Bronchial epithelial cell (primary cell): ENCODE data around the gene CEP112. TPM values are rescaled to one million over a fixed set of nuclear protein-coding genes. Genes with fewer than 3 reads are reported as not detected.
"Not testable (repeated sequence)": the region's sequence is repeated elsewhere in the genome, so short reads cannot be mapped to it uniquely, and the experiment has no call there.

ENCODE experiments used
- DNase-seq: peaks from one replicate; pipeline ENCODE4 v3.0.0-alpha.2; 2010; ENCODE audit warnings: low read depth
- FAIRE-seq: peaks from 2 replicates; lab custom pipeline; 2011; peaks lifted over from hg19 to GRCh38; lab: Jason Lieb, UNC
- H3K27me3 ChIP-seq: 2 replicates; pipeline ENCODE4 v1.5.1; 2011; ENCODE audit warnings: low read length; ENCODE audit not compliant: control insufficient read depth, insufficient read depth
- H3K36me3 ChIP-seq: 2 replicates; pipeline ENCODE4 v1.5.1; 2011; ENCODE audit warnings: low read length; ENCODE audit not compliant: control insufficient read depth, insufficient read depth
- H3K4me3 ChIP-seq: 2 replicates; pipeline ENCODE4 v1.5.1; 2011; ENCODE audit warnings: mild to moderate bottlenecking, low read depth, low read length, control low read depth
- total RNA-seq: library from RNA; depleted of rRNA; stranded (reverse); fragments of >200 nt; gene quantifications from 2 replicates; pipeline ENCODE4 v1.2.1, GENCODE V29; 2014
- TF ChIP-seq, protein P1 (sequence below): IDR thresholded peaks from 2 replicates; pipeline ENCODE4 v1.5.1; 2011; ENCODE audit warnings: mild to moderate bottlenecking, moderate library complexity, low read length, control low read depth, inconsistent platforms; ENCODE audit not compliant: insufficient read depth, severe bottlenecking

The CEP112 gene
- total RNA-seq, 1 donor from 2014 or later: 2.4 TPM

DNA sequence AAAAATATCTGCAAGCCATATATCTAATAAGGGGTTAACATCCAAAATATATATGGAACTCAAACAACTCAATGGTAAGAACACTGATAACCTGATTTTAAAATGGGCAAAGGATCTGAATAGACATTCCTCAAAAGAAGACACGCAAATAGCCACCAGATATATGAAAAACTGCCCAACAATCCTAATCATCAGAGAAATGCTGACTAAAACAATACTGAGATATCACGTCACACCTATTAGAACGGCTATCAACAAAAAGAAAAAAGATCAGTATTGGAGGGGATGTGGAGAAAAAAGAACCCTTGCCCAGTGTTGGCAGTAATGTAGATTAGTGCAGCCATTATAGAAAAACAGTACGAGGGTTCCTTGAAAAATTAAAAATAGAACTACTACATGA, 97.2 kb downstream of the CEP112 start:
- TF ChIP-seq, protein P1, sequence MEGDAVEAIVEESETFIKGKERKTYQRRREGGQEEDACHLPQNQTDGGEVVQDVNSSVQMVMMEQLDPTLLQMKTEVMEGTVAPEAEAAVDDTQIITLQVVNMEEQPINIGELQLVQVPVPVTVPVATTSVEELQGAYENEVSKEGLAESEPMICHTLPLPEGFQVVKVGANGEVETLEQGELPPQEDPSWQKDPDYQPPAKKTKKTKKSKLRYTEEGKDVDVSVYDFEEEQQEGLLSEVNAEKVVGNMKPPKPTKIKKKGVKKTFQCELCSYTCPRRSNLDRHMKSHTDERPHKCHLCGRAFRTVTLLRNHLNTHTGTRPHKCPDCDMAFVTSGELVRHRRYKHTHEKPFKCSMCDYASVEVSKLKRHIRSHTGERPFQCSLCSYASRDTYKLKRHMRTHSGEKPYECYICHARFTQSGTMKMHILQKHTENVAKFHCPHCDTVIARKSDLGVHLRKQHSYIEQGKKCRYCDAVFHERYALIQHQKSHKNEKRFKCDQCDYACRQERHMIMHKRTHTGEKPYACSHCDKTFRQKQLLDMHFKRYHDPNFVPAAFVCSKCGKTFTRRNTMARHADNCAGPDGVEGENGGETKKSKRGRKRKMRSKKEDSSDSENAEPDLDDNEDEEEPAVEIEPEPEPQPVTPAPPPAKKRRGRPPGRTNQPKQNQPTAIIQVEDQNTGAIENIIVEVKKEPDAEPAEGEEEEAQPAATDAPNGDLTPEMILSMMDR: no peak
- no peak for FAIRE-seq
- no peak for DNase-seq
- no peaks in the 10 kb centered on the region for H3K27me3 ChIP-seq
- no peak overlapping the region for H3K4me3 ChIP-seq
- no peaks in the 10 kb centered on the region for H3K36me3 ChIP-seq

DNA sequence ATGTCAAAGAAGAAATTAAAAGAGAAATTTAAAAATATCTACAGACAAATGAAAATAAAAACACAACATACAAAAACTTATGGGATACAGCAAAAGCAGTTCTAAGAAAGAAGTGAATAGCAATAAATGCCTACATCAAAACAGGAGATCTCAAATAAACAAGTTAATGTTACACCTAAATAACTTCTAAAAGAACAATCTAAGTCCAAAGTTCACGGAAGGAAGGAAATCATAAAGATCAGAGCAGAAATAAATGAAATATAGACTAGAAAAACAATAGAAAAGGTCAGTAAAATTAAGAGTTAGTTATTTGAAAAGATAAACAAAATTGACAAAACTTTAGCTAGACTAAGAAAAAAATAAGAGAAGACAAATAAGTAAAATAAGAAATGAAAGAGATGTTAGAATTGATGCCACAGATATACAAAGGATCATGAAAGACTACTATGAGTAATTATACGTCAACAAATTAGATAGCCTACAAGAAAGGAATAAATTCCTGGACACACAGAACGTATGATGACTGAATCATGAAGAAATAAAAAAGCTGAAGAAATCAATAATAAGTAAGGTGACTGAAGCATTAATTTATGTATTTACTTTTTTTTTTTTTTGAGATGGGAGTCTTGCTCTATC, 100.4 kb downstream of the CEP112 start:
- no peaks in the 10 kb centered on the region for H3K27me3 ChIP-seq
- TF ChIP-seq, protein P1: no peak
- no peak overlapping the region for H3K4me3 ChIP-seq
- H3K36me3 ChIP-seq: no peaks in the 10 kb centered on the region
- DNase-seq (no peak), FAIRE-seq (no peak)

DNA sequence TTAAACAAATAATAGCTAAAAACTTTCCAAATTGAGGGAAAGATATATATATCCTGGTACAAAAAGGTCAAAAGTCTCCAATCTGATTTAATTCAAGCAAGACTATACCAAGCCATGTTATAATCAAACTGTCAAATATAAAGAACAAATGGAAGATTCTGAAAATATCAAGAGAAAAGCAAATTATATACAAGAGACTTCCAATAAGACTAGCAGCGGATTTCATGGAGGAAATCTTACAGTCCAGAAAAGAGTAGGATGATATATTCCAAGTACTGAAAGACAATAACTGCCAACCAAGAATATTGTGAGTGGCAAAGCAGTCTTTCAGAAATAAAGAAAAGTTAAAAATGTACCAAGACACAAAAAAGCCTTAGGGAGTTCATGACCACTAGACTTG, 102.2 kb downstream of the CEP112 start:
- Histone ChIP-seq H3K4me3 (no peak overlapping the region), H3K36me3 (no peaks in the 10 kb centered on the region), H3K27me3 (no peaks in the 10 kb centered on the region)
- DNase-seq (no peak), FAIRE-seq (no peak)
- TF ChIP-seq, protein P1: no peak

DNA sequence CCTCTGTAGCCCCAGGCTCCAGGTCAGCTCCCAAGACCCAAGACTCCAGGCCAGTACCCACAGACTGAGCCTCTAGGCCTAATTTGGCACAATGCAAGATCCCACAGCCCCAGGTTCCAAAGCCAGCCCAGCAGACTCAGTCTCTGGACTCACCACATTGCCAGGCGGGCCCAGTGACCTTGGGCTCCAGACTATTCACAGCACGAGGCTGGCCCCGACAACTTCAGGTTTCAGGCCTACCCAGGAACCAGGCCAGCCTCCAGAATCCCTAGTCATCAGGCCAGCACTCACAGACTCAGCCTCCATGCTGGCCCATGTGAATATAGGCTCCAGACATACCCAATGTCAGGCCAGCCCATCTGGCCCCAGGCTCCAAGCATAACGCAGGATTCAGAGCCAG, 103.8 kb downstream of the CEP112 start:
- Histone ChIP-seq H3K27me3 (no peaks in the 10 kb centered on the region), H3K4me3 (no peak overlapping the region), H3K36me3 (no peaks in the 10 kb centered on the region)
- DNase-seq (no peak), FAIRE-seq (no peak)
- TF ChIP-seq, protein P1: no peak

DNA sequence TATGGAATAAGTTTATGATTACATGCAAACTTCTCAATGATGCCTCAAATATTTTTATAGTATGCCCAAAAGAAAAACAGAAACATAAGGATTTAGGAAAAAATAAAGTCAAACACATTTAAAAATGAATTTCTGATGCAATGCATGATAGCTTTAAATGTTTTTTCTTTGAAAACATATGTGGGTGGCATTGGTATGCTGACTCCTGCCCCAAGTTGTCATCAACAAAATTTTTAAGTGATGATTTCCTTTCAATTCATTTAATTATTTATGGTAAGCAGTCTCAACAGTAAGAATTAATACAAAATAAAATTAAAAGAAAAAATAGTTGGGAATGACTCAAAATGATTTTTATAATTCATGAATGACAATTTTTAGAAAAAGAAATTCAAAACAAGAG, 104.9 kb downstream of the CEP112 start:
- H3K27me3 ChIP-seq: no peaks in the 10 kb centered on the region
- TF ChIP-seq, protein P1: no peak
- no peak for DNase-seq
- H3K4me3 ChIP-seq: no peak overlapping the region
- FAIRE-seq: no peak
- H3K36me3 ChIP-seq: no peaks in the 10 kb centered on the region

DNA sequence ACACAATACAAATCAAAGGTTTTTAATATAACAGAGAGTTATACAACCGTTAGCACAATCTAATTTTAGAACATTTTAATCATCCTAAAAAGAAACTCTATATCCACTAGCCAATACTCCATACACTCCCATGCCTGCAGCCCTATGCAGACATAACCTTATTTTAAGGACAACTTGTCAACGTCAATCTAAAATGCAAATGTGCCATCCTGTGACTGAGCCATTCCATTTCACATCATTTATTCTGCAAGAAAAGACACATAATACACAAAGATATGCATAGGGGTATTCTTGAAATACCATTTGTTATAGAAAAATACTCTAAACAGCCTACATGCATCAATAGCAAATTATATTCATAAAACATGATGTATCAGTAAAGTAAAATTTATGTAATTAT, 106.7 kb downstream of the CEP112 start:
- Histone ChIP-seq H3K36me3 (no peaks in the 10 kb centered on the region), H3K4me3 (no peak overlapping the region), H3K27me3 (no peaks in the 10 kb centered on the region)
- FAIRE-seq (no peak), DNase-seq (no peak)
- TF ChIP-seq, protein P1: no peak

DNA sequence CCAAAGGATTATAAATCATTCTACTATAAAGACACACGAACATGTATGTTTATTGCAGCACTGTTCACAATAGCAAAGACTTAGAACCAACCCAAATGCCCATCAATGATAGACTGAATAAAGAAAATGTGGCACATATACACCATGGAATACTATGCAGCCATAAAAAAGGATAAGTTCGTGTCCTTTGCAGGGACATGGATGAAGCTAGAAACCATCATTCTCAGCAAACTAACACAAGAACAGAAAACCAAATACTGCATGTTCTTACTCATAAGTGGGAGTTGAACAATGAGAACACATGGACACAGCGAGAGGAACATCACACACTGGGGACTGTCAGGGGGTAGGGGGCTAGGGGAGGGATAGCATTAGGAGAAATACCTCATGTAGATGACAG, 111.3 kb downstream of the CEP112 start:
- not testable (repeated sequence) for DNase-seq, H3K27me3 ChIP-seq, H3K4me3 ChIP-seq, H3K36me3 ChIP-seq, FAIRE-seq
